LNCaP clone FGC (cell line): Measurements from ENCODE around the gene BRICD5.

Experiments
- DNase-seq: peaks from one replicate; pipeline ENCODE4 v3.0.0-alpha.2; 2011; ENCODE audit warnings: low read depth
- H3K4me3 ChIP-seq: 2 replicates; pipeline ENCODE4 v1.5.1; 2011; ENCODE audit warnings: mild to moderate bottlenecking, low read depth, low read length, control low read depth
- CTCF ChIP-seq: IDR thresholded peaks from 2 replicates; pipeline ENCODE4 v1.5.1; 2012; ENCODE audit warnings: mild to moderate bottlenecking; ENCODE audit not compliant: control insufficient read depth, insufficient read depth; ENCODE audit errors: extremely low read depth

BRICD5 gene

GRCh38 chr16:2232094-2232990 is 21.7 kb upstream of the BRICD5 start:
- no peak for TF ChIP-seq CTCF
- no peak overlapping the region for H3K4me3 ChIP-seq
- no peak for DNase-seq

- H3K4me3 ChIP-seq = no peak overlapping the region
- no peak for TF ChIP-seq CTCF
- no peak for DNase-seq
Measured at GRCh38 chr16:2231016-2231931, 20.6 kb upstream of the BRICD5 start.

GRCh38 chr16:2230376-2230775 is 19.7 kb upstream of the BRICD5 start:
- TF ChIP-seq CTCF = no peak
- no peak for DNase-seq
- H3K4me3 ChIP-seq = no peak overlapping the region

- no peak for TF ChIP-seq CTCF
- no peak for DNase-seq
- H3K4me3 ChIP-seq = no peak overlapping the region
Measured at GRCh38 chr16:2229632-2230250, 19.1 kb upstream of the BRICD5 start.

- no peak for TF ChIP-seq CTCF
- no peak for DNase-seq
- H3K4me3 ChIP-seq = no peak overlapping the region
Measured at GRCh38 chr16:2229091-2229490, 18.4 kb upstream of the BRICD5 start.

GRCh38 chr16:2228161-2228824 is 17.6 kb upstream of the BRICD5 start:
- no peak for DNase-seq
- peak overlapping the region; percentile 42 for H3K4me3 ChIP-seq
- TF ChIP-seq CTCF = no peak
